Thymus (tissue), 11 donors: ENCODE measurements around the gene CPSF3. TPM values are rescaled to one million over a fixed set of nuclear protein-coding genes. Genes with fewer than 3 reads are reported as not detected.
A peak's percentile ranks its signal among the peaks of the same experiment; 100 is the strongest.

ENCODE experiments used
- DNase-seq, 9 donors: peaks; one replicate each; pipeline ENCODE4 v3.0.0-alpha.2; 2013; ENCODE audit warnings: low spot score in 9 of 9, low read depth in 6 of 9, missing footprints in 1 of 9
- H3K27ac ChIP-seq, 2 donors: one replicate each; pipeline ENCODE4 v1.5.1; 2013; ENCODE audit warnings: control low read depth in 1 of 2, low read depth in 1 of 2, low read length in 1 of 2, mild to moderate bottlenecking in 1 of 2, moderate library complexity in 1 of 2
- H3K27me3 ChIP-seq, 2 donors: one replicate each; pipeline ENCODE4 v1.5.1; 2013; ENCODE audit warnings: low read length in 1 of 2; ENCODE audit not compliant: control insufficient read depth in 2 of 2, insufficient read depth in 1 of 2
- H3K36me3 ChIP-seq, 2 donors: one replicate each; pipeline ENCODE4 v1.5.1; 2013; ENCODE audit warnings: low read length in 1 of 2, mild to moderate bottlenecking in 1 of 2, moderate library complexity in 1 of 2; ENCODE audit not compliant: control insufficient read depth in 2 of 2, insufficient read depth in 2 of 2
- H3K4me1 ChIP-seq, 2 donors: one replicate each; pipeline ENCODE4 v1.5.1; 2013; ENCODE audit warnings: low read length in 2 of 2; ENCODE audit not compliant: control insufficient read depth in 2 of 2, insufficient read depth in 2 of 2
- H3K4me3 ChIP-seq, 2 donors: one replicate each; pipeline ENCODE4 v1.5.1; 2013; ENCODE audit warnings: low read length in 2 of 2, control low read depth in 1 of 2, mild to moderate bottlenecking in 1 of 2
- H3K9me3 ChIP-seq, 2 donors: one replicate each; pipeline ENCODE4 v1.5.1; 2013; ENCODE audit warnings: low read length in 1 of 2, mild to moderate bottlenecking in 1 of 2; ENCODE audit not compliant: control insufficient read depth in 2 of 2, insufficient read depth in 1 of 2
- WGBS: extraction: QIAGEN DNeasy Blood & Tissue Kit; methylation state at CpG from one replicate; pipeline ENCODE4 v1.1.7; 2013; 5-methylcytosine and 5-hydroxymethylcytosine counted together
- polyA plus RNA-seq: library from polyadenylated mRNA; stranded (reverse); fragments of 200-250 nt; gene quantifications from one replicate; pipeline ENCODE4 v1.2.3, GENCODE V29; 2013
- total RNA-seq: library from RNA; stranded (reverse); fragments of 120-200 nt; gene quantifications from one replicate; pipeline ENCODE4 v1.2.4, GENCODE V29; 2013
- donor health status: healthy.

The CPSF3 gene
- total and polyA plus RNA-seq, 2 donors: 39.3 to 51.3 TPM

DNA sequence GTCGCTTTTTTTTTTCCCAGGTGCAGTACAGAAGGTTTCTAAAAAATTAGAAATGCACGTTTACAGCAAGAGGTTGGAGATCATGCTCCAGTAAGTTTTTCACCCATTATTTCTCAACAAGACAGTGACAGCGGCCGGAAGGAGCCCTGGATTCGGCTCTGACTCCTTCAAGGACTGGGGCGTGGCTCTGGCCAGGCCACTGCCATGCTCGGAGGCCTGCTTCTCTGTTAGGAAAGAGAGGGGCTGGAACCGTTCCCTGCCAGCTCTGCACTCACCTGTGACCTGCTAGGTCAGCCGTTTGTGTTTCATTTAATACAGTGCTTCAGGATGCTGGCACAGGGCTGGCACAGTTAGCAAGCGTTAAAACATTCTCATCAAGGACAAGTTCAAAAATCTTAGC is 44.2 kb downstream of the CPSF3 start:
- DNase-seq: no peak
- Histone ChIP-seq H3K4me3 (no peak overlapping the region), H3K4me1 (no peaks in the 10 kb centered on the region), H3K27ac (peak overlapping the region in 1 of 2 donors; percentile 5), H3K9me3 (no peaks in the 10 kb centered on the region), H3K27me3 (no peaks in the 10 kb centered on the region), H3K36me3 (peaks cover 47 to 65% of the 10 kb centered on the region in 2 donors)
- 91% methylated on average over 10 of the region's 10 CpGs for WGBS

DNA sequence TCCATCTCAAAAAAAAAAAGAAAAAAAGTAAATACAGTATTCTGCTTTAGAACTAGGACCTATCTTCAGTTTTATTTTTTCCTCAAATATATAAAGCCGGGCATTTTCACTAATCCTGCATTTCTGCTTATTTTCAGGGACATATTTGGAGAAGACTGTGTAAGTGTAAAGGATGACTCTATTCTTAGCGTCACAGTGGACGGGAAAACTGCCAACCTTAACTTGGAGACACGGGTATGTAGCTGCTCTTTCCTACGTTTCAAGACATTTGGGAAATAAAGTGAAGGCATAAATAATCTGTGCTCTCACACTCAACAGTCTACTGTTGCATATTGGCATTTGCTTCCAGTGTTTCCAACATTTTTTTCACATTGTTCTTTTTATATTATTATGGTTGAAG is 47.8 kb downstream of the CPSF3 start:
- DNase-seq: no peak
- 96% methylated on average over 5 of the region's 5 CpGs for WGBS
- peaks cover 29 to 47% of the 10 kb centered on the region in 2 donors for H3K36me3 ChIP-seq

DNA sequence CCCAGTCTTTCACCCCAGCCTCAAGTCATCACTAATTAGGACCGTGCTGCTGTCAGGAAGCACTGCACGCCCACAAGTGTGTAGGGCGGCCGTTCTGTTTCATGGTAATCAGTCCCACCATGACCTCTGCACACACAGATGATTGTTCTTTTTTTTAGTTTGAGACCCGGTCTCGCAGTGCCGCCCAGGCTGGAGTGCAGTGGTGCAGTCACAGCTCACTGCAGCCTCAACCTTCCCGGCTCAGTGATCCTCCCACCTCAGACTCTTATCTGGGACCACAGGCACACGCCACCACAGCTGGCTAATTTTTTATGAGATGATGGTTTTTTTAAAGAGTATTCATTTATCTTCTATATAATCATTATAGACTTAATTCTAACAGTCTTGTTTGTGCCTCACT is 49.1 kb downstream of the CPSF3 start:
- Histone ChIP-seq H3K9me3 (no peaks in the 10 kb centered on the region), H3K27ac (no peak overlapping the region), H3K4me3 (no peak overlapping the region), H3K4me1 (peaks cover 12 to 17% of the 10 kb centered on the region in 2 donors), H3K36me3 (peaks cover 29 to 41% of the 10 kb centered on the region in 2 donors), H3K27me3 (no peaks in the 10 kb centered on the region)
- no peak for DNase-seq
- WGBS: 98% methylated on average over 9 of the region's 9 CpGs

More for the DNA sequence above, 47.8 kb downstream of the CPSF3 start:
- Histone ChIP-seq H3K9me3 (no peaks in the 10 kb centered on the region), H3K27ac (no peak overlapping the region), H3K4me1 (peaks cover 12 to 17% of the 10 kb centered on the region in 2 donors), H3K27me3 (no peaks in the 10 kb centered on the region), H3K4me3 (no peak overlapping the region)

DNA sequence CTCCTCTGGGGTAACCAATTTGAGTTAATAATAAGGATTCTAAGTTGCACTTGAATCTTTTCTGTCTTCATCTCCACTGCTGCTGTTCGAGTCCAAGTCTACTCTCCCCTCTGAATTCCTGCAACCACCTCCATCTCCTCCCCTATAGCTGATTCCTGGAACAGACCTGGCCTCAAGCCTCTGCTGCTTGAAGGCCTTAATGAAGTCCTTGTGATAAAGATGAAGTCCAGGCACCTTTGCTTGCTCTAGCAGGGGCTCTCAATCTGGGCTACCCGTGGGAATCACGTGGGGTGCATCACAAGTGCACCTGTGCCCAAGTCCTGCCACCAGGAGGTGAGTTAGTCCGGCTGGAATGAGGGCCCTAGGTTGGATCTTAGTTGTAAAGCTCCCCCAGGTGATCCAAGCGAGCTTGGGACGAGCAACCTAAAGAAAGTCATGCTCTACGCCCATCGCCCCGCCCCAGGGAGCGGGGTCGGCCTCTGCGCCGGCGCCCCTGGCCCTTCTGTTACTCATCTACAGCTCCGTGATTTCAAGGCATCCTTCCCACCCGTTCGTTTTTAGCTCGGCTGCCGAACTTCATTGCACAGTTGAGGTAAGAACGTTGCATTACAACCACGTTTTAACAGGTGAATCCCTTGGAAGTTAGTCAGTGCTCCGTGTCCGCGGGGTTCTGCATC is 50.0 kb downstream of the CPSF3 start:
- DNase-seq: peak in 3 of 9 donors; percentile 2 to 7 (median 3)
- Histone ChIP-seq H3K9me3 (no peaks in the 10 kb centered on the region), H3K27ac (peak overlapping the region; percentile 70 to 89), H3K36me3 (peaks cover 23 to 32% of the 10 kb centered on the region in 2 donors), H3K27me3 (no peaks in the 10 kb centered on the region), H3K4me1 (peaks cover 12 to 17% of the 10 kb centered on the region in 2 donors), H3K4me3 (peak overlapping the region; percentile 72 to 90)
- 39% methylated on average over 24 of the region's 24 CpGs for WGBS

DNA sequence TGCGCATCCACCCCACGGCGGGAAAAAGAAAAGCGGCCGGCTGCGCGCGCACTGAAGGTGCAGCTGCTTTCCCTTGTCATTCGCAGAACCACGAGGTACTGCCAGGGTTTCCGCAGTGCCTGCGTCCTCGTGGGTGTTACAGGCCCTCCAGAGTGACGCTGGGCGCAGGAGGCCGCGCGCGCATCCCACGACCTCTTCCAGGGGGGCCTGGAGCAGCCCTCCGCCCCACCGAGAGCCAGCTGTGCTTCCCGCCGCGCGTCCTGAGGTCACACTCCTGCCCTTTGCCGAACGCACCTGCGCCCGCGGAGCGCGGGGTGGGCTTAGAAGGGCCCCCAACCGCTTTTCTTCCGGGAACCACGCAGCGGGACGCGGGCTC is 50.5 kb downstream of the CPSF3 start:
- WGBS: 5% methylated on average over 39 of the region's 39 CpGs
- DNase-seq: peak in 6 of 9 donors; percentile 27 to 78 (median 51)
- Histone ChIP-seq H3K27me3 (no peaks in the 10 kb centered on the region), H3K9me3 (no peaks in the 10 kb centered on the region), H3K4me3 (peak overlapping the region; percentile 72 to 90), H3K27ac (peak overlapping the region; percentile 70 to 89), H3K36me3 (peaks cover 25 to 29% of the 10 kb centered on the region in 2 donors), H3K4me1 (peaks cover 12 to 17% of the 10 kb centered on the region in 2 donors)

DNA sequence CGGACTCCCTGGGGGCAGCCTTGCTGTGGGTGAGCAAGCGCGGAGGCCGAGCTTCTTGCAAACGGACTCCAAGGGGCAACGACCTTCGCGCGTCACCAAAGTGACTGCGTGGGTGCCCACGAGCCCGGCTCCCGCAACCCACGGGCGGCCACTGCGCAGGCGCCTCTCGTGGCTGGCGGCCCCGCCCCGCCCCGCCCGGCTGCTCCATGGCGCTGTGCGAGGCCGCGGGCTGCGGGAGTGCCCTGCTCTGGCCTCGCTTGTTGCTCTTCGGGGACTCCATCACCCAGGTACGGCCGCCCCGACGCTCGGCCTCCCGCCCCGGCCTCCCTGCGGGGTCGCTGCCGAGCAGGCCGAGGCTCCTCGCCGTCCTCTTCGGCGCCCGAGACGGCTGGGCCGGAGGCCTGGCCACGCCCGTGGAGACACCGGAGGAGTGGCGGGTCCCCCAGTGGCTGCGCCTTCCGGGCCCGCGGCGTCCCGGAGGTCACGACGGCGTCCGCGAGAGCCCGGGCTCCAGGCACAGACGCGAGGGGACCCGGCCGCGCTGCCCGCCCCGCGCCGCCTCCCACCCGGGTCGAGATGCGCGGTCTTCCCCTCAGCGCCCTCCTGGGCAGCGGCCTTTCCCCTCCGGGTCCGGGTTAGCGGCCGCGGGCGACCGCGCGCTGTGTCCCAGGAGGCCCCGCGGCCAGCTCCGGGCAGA is 51.1 kb downstream of the CPSF3 start, which contains the start of gene IAH1:
IAH1 (plus strand) TSS at position 191 of the 697 bp plus-strand sequence; CDS start at position 207, 16 bp downstream.
- under 1% methylated on average over 91 of the region's 91 CpGs for WGBS
- Histone ChIP-seq H3K27ac (peak within 1 kb of the TSS; percentile 70 to 89), H3K4me3 (peak within 1 kb of the TSS; percentile 72 to 90), H3K4me1 (peaks cover 12 to 17% of the 10 kb centered on the region in 2 donors), H3K9me3 (no peaks in the 10 kb centered on the region), H3K27me3 (no peaks in the 10 kb centered on the region), H3K36me3 (peaks cover 19 to 24% of the 10 kb centered on the region in 2 donors)
- DNase-seq: peak in 7 of 9 donors; percentile 47 to 79 (median 61)

DNA sequence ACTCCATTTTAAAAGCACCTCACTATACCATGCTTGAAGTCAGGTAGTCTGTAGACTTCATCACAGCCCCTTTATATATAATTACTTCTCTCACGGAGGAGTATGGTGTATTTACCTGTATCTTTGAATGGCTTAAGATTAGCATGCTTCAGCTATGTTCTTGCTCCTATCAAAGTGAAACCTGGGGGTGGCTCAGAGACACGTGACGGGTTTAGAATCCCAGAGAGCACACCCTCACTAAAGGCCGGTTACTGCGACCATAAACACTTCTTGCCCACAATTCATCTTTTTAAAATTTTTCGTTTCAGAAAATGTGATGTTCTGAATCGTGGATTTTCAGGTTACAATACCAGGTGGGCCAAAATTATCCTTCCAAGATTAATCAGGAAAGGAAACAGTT is 54.5 kb downstream of the CPSF3 start:
- no peak for DNase-seq
- no peak overlapping the region for H3K4me3 ChIP-seq
- 94% methylated on average over 7 of the region's 7 CpGs for WGBS
- peaks cover 27% of the 10 kb centered on the region in 2 donors for H3K36me3 ChIP-seq
- no peaks in the 10 kb centered on the region for H3K9me3 ChIP-seq
- no peaks in the 10 kb centered on the region for H3K27me3 ChIP-seq
- H3K4me1 ChIP-seq: peaks cover 12 to 17% of the 10 kb centered on the region in 2 donors
- no peak overlapping the region for H3K27ac ChIP-seq

DNA sequence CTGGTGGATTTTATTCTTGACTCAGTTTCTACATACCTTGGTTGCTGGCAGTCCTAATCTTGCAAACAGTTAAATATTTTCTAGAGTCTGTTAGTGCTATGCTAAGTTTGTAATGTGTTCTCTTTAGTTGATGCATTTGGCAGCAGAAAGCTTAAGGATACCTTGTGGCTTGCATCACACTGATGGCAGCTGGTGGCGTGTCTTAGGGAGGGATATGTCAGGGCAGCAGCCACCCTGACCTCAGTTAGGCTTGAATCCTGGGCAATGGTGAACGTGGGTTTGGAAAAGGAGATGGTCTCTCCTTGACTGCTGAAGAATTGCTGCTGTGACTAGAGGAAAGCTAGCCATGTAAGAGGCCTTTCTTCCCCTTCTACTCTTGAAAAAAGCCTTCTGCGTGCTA is 55.1 kb downstream of the CPSF3 start:
- no peaks in the 10 kb centered on the region for H3K27me3 ChIP-seq
- no peaks in the 10 kb centered on the region for H3K9me3 ChIP-seq
- H3K4me3 ChIP-seq: no peak overlapping the region
- H3K36me3 ChIP-seq: peaks cover 33 to 34% of the 10 kb centered on the region in 2 donors
- no peak overlapping the region for H3K27ac ChIP-seq
- WGBS: 97% methylated on average over 3 of the region's 3 CpGs
- no peak for DNase-seq
- H3K4me1 ChIP-seq: peaks cover 7 to 15% of the 10 kb centered on the region in 2 donors

DNA sequence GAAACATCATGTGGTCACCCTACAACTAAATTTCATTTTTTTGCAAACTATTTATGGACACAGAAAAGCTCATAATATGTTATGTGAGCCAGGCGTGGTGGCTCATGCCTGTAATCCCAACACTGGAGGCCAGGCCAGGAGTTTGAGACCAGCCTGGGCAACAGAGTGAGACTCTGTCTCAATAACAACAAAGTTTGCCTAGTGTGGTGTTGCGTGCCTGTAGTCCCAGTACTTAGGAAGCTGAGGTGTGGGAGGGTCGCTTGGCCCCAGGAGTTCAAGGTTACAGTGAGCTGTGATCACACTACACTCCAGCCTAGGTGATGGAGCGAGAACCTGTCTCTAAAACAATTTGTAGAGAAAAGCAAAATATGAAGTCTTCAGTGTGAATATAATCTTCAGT is 56.7 kb downstream of the CPSF3 start:
- no peak overlapping the region for H3K27ac ChIP-seq
- 98% methylated on average over 4 of the region's 4 CpGs for WGBS
- peaks cover 4 to 8% of the 10 kb centered on the region in 2 donors for H3K4me1 ChIP-seq
- H3K36me3 ChIP-seq: peaks cover 48 to 49% of the 10 kb centered on the region in 2 donors
- no peak for DNase-seq
- no peak overlapping the region for H3K4me3 ChIP-seq
- H3K9me3 ChIP-seq: no peaks in the 10 kb centered on the region
- H3K27me3 ChIP-seq: no peaks in the 10 kb centered on the region
